ENCODE data around the gene SSX2IP. TPM values are rescaled to one million over a fixed set of nuclear protein-coding genes. Genes with fewer than 3 reads are reported as not detected.
A peak's percentile ranks its signal among the peaks of the same experiment; 100 is the strongest.
"Not testable (repeated sequence)": the region's sequence is repeated elsewhere in the genome, so short reads cannot be mapped to it uniquely, and the experiment has no call there.

The SSX2IP gene, protein sequence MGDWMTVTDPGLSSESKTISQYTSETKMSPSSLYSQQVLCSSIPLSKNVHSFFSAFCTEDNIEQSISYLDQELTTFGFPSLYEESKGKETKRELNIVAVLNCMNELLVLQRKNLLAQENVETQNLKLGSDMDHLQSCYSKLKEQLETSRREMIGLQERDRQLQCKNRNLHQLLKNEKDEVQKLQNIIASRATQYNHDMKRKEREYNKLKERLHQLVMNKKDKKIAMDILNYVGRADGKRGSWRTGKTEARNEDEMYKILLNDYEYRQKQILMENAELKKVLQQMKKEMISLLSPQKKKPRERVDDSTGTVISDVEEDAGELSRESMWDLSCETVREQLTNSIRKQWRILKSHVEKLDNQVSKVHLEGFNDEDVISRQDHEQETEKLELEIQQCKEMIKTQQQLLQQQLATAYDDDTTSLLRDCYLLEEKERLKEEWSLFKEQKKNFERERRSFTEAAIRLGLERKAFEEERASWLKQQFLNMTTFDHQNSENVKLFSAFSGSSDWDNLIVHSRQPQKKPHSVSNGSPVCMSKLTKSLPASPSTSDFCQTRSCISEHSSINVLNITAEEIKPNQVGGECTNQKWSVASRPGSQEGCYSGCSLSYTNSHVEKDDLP
- total RNA-seq: 10 to 100 TPM; 11.9 to 12.6 TPM

GRCh38 chr1:84690397-84691121 is at the start of gene SSX2IP:
TSS of gene SSX2IP (minus strand) at chr1:84690461. CDS start at chr1:84671219, 19,242 bp downstream.
- CTCF ChIA-PET: interaction anchor here (1.2 to 2.5 kb wide), 2 partner anchors 34 to 69 kb away, joined by 4 to 8 read pairs; no protein-coding TSS in a partner anchor

GRCh38 chr1:84738237-84738636 is 48.0 kb upstream of the SSX2IP start:
- Mint-ChIP-seq H3K27me3 (ENCODE audit: low read depth) (peaks cover 9% of the 10 kb centered on the region), H3K4me3 (no peak overlapping the region), H3K36me3 (ENCODE audit: low read depth) (no peaks in the 10 kb centered on the region), H3K9me3 (no peaks in the 10 kb centered on the region), H3K4me1 (ENCODE audit: low read depth) (no peaks in the 10 kb centered on the region), H3K27ac (no peak overlapping the region)
- intact Hi-C loops (cut with micrococcal nuclease): no loop called here
- CTCF ChIA-PET: interaction anchor here (1.2 kb wide), 1 partner anchor 14 kb away, joined by 9 read pairs; no protein-coding TSS in a partner anchor
- no peak for DNase-seq

More at GRCh38 chr1:84690397-84691121, at the start of gene SSX2IP:
- Mint-ChIP-seq H3K9me3 (no peaks in the 10 kb centered on the region), H3K27ac (peak within 1 kb of the TSS; percentile 91), H3K4me1 (ENCODE audit: low read depth) (peaks cover 59% of the 10 kb centered on the region), H3K4me3 (peak within 1 kb of the TSS; percentile 92), H3K36me3 (ENCODE audit: low read depth) (no peaks in the 10 kb centered on the region), H3K27me3 (ENCODE audit: low read depth) (peaks cover 3% of the 10 kb centered on the region)
- DNase-seq: peak; percentile 100
- intact Hi-C loops (cut with micrococcal nuclease): loop anchor here (1.0 to 10.0 kb wide), 17 partner anchors 30 to 1704 kb away; partner anchors contain the start of genes BCL10, C1orf52, GNG5 and ODF2L

DNA sequence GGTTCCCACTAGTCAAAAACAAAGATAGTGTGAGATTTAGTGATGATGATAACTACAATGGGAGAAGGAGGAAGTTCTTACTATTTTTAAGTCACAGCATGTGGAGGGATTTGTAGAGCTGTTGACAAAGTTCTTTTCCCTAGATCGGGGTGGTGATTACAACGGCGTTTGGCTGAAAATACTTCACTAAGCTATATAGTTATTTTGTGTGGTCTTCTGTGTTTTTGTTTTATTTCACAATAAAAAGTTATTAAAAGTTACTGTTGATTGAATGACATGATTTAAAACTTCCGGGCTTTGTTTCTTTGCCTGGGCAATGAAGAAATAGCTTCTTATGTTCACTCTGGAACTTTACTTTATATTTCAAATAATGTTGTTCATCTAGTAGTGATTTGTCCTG is 47.3 kb upstream of the SSX2IP start:
- H3K27me3 Mint-ChIP-seq (ENCODE audit: low read depth): peaks cover 9% of the 10 kb centered on the region
- no peak overlapping the region for H3K27ac Mint-ChIP-seq
- H3K4me3 Mint-ChIP-seq: no peak overlapping the region
- H3K36me3 Mint-ChIP-seq (ENCODE audit: low read depth): no peaks in the 10 kb centered on the region
- DNase-seq: no peak
- no peaks in the 10 kb centered on the region for H3K9me3 Mint-ChIP-seq
- no peaks in the 10 kb centered on the region for H3K4me1 Mint-ChIP-seq (ENCODE audit: low read depth)
- intact Hi-C loops (cut with micrococcal nuclease): no loop called here
- CTCF ChIA-PET: interaction anchor here (0.8 to 1.2 kb wide), 2 partner anchors 13 to 141 kb away, joined by 4 to 9 read pairs; no protein-coding TSS in a partner anchor

DNA sequence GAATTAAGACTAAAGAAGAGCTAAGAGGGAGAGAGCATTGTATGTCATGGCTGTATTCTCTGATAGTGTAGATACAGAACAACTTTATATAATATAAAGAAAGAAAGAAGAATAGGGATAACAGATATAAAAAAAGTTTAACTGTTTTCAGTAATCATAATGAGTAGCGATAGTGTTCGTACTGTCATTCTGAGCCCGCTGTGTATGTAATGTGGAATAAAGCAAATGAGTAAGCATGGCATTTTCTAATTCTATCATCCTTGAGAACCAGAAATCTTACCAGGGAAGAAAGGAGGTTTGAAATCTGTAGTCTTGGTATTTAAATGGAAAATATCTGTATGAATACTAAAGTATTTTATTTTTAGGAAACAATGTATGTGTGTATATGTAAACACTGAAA is 46.7 kb upstream of the SSX2IP start:
- H3K36me3 Mint-ChIP-seq (ENCODE audit: low read depth): no peaks in the 10 kb centered on the region
- CTCF ChIA-PET: interaction anchor here (1.2 kb wide), 1 partner anchor 12 kb away, joined by 9 read pairs; no protein-coding TSS in a partner anchor
- H3K4me3 Mint-ChIP-seq: no peak overlapping the region
- intact Hi-C loops (cut with micrococcal nuclease): no loop called here
- no peaks in the 10 kb centered on the region for H3K4me1 Mint-ChIP-seq (ENCODE audit: low read depth)
- H3K27me3 Mint-ChIP-seq (ENCODE audit: low read depth): peaks cover 12% of the 10 kb centered on the region
- no peaks in the 10 kb centered on the region for H3K9me3 Mint-ChIP-seq
- DNase-seq: no peak
- no peak overlapping the region for H3K27ac Mint-ChIP-seq

GRCh38 chr1:84736445-84736844 is 46.2 kb upstream of the SSX2IP start:
- CTCF ChIA-PET: no interaction called here
- intact Hi-C loops (cut with micrococcal nuclease): no loop called here
- DNase-seq: no peak
- Mint-ChIP-seq H3K36me3 (ENCODE audit: low read depth) (no peaks in the 10 kb centered on the region), H3K4me3 (no peak overlapping the region), H3K4me1 (ENCODE audit: low read depth) (no peaks in the 10 kb centered on the region), H3K27me3 (ENCODE audit: low read depth) (peaks cover 12% of the 10 kb centered on the region), H3K27ac (no peak overlapping the region), H3K9me3 (no peaks in the 10 kb centered on the region)

GRCh38 chr1:84735483-84735882 is 45.2 kb upstream of the SSX2IP start:
- Mint-ChIP-seq H3K9me3 (no peaks in the 10 kb centered on the region), H3K4me3 (no peak overlapping the region), H3K36me3 (ENCODE audit: low read depth) (no peaks in the 10 kb centered on the region), H3K4me1 (ENCODE audit: low read depth) (no peaks in the 10 kb centered on the region), H3K27me3 (ENCODE audit: low read depth) (peaks cover 14% of the 10 kb centered on the region), H3K27ac (no peak overlapping the region)
- DNase-seq: no peak
- CTCF ChIA-PET: interaction anchor here (0.7 to 0.8 kb wide), 2 partner anchors 11 to 26 kb away, joined by 3 read pairs; no protein-coding TSS in a partner anchor
- intact Hi-C loops (cut with micrococcal nuclease): no loop called here

- Mint-ChIP-seq H3K27ac (no peak overlapping the region), H3K27me3 (ENCODE audit: low read depth) (peaks cover 14% of the 10 kb centered on the region), H3K36me3 (ENCODE audit: low read depth) (no peaks in the 10 kb centered on the region), H3K4me3 (no peak overlapping the region), H3K4me1 (ENCODE audit: low read depth) (no peaks in the 10 kb centered on the region), H3K9me3 (no peaks in the 10 kb centered on the region)
- no peak for DNase-seq
- CTCF ChIA-PET: no interaction called here
- intact Hi-C loops (cut with micrococcal nuclease): no loop called here
Observed at GRCh38 chr1:84732520-84732919, 42.3 kb upstream of the SSX2IP start.

DNA sequence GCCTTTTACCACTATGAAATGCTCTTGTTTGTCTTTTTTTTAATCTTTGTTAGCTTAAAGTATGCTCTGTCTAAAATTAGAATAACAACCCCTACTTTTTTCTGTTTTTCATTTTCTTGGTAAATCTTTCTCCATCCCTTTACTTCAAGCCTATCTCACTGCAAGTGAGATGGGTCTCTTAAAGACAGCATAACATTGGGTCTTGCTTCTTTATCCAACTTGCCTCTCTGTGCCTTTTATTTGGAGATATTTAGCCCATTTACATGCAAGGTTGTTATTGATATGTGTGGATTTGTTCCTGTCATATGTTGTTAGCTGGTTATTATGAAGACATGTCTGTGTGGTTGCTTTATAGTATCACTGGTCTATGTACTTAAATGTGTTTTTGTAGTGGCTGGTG is 41.3 kb upstream of the SSX2IP start:
- Mint-ChIP-seq H3K36me3 (ENCODE audit: low read depth) (no peaks in the 10 kb centered on the region), H3K27ac (no peak overlapping the region), H3K4me1 (ENCODE audit: low read depth) (no peaks in the 10 kb centered on the region), H3K4me3 (no peak overlapping the region), H3K9me3 (no peaks in the 10 kb centered on the region), H3K27me3 (ENCODE audit: low read depth) (peaks cover 10% of the 10 kb centered on the region)
- intact Hi-C loops (cut with micrococcal nuclease): no loop called here
- no peak for DNase-seq
- CTCF ChIA-PET: interaction anchor here (0.6 to 1.0 kb wide), 3 partner anchors 40 to 607 kb away, joined by 3 to 7 read pairs (median 3); no protein-coding TSS in a partner anchor

DNA sequence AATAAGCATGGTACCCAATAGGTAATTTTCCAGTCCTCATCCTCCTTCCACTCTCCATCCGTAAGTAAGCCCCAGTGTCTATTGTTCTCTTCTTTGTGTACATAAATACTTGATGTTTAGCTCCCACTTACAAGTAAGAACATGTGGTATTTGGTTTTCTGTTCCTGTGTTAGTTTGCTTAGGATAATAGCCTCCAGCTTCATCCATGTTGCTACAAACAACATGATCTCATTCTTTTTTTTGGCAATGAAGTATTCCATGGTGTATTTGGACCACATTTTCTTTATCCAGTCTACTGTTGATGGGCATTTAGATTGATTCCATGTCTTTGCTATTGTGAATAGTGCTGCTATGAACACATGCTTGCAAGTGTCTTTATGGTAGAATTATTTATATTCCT is 37.5 kb upstream of the SSX2IP start:
- CTCF ChIA-PET; intact Hi-C loops (cut with micrococcal nuclease): not testable (repeated sequence)

DNA sequence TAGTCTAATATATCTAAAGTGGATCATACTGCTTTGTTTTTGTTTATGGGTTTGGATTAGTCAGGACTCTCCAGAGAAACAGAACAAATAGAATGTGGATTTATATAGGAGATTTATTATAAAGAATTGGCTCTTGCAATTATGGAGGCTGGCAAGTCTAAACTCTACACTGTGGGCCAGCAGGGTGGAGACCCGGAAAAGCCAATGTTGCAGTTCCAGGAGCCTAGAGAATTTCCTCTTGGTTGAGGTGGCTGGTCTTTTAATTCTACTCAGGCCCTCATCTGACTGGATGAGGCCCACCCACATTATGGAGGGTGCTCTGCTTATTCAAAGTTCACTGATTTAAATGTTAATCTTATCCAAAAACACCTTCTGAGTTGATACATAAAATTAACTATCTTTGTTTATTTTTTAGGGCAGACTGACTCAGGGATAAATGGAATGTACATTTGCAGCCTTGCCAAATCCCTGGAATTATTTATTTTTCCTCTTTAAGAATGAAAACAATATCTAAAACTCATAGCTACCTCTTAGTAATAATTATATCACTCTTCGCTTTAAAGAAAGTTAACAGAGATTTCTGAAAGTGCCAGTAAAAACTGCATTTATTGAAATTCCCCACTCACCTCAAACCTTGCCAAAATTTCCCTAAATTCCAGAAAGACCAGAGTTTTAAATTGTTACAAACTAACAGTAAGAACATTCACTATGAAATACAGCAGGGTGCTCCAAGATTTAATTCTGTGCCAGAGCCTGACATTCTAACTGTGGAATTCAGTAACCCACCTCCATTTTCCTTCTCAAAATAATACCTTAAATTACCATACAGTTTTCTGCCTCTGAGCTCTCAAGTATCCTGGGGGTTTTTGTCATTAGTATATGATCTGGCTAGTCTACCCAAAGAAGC is 36.6 kb upstream of the SSX2IP start:
- no peak overlapping the region for H3K4me3 Mint-ChIP-seq
- no peaks in the 10 kb centered on the region for H3K9me3 Mint-ChIP-seq
- CTCF ChIA-PET: interaction anchor here (3.2 kb wide), 1 partner anchor 58 kb away, joined by 18 read pairs; no protein-coding TSS in a partner anchor
- H3K4me1 Mint-ChIP-seq (ENCODE audit: low read depth): no peaks in the 10 kb centered on the region
- no peak for DNase-seq
- no peaks in the 10 kb centered on the region for H3K36me3 Mint-ChIP-seq (ENCODE audit: low read depth)
- intact Hi-C loops (cut with micrococcal nuclease): no loop called here
- peaks cover 2% of the 10 kb centered on the region for H3K27me3 Mint-ChIP-seq (ENCODE audit: low read depth)
- H3K27ac Mint-ChIP-seq: no peak overlapping the region

More for the DNA sequence above, 37.5 kb upstream of the SSX2IP start:
- not testable (repeated sequence) for H3K27ac Mint-ChIP-seq; H3K36me3 Mint-ChIP-seq (ENCODE audit: low read depth); H3K4me3 Mint-ChIP-seq; H3K27me3 Mint-ChIP-seq (ENCODE audit: low read depth); H3K4me1 Mint-ChIP-seq (ENCODE audit: low read depth); DNase-seq; H3K9me3 Mint-ChIP-seq

DNA sequence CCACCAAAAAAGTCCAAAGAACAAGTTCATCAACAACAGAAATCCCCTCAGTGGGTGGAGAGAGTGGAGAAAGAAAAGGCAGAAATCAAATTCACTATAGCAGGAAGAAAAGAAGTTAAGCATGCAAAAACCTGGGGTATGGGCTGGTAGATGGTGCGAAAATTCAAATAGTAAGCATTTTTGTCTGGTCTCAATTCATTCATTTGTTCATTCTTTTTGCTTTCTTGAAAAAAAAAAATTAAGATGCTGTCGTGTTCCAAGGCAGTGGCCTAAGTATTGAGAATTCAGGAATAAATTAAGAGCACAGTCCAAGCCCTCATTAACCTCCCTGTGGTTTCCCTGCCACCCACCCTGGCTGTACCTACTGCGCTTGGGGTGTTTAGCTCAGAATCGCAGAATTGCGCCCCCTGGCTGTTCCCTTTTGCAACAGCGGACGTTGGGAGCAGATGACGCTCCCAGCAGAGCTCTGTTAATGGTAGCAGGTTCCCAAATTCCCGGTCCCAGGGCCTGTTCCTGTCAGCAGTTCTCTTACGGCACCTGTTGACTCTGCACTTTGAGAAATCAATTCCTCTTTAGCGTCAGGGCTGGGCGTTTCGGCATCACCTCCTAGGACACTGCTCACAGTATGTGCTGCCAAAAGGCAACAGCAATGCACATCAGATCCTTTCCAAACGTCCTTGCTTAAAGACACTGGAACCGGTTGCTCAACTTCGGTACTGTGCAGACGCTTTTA is 34.0 kb upstream of the SSX2IP start:
- no peaks in the 10 kb centered on the region for H3K36me3 Mint-ChIP-seq (ENCODE audit: low read depth)
- H3K27me3 Mint-ChIP-seq (ENCODE audit: low read depth): no peaks in the 10 kb centered on the region
- DNase-seq: peak; percentile 63
- H3K27ac Mint-ChIP-seq: no peak overlapping the region
- CTCF ChIA-PET: interaction anchor here (0.6 to 3.2 kb wide), 30 partner anchors 9 to 806 kb away, joined by 3 to 18 read pairs (median 4); no protein-coding TSS in a partner anchor
- peaks cover 3% of the 10 kb centered on the region for H3K4me1 Mint-ChIP-seq (ENCODE audit: low read depth)
- intact Hi-C loops (cut with micrococcal nuclease): loop anchor here (1.0 kb wide), 2 partner anchors 56 to 282 kb away; no protein-coding TSS in a partner anchor
- H3K4me3 Mint-ChIP-seq: no peak overlapping the region
- no peaks in the 10 kb centered on the region for H3K9me3 Mint-ChIP-seq
